ENCODE data around the gene ZXDC.

ZXDC gene

GRCh38 chr3:126414406-126414805 is 61.3 kb downstream of the ZXDC start:
- H3K27ac Mint-ChIP-seq = no peak overlapping the region
- TF ChIP-seq, protein P1, sequence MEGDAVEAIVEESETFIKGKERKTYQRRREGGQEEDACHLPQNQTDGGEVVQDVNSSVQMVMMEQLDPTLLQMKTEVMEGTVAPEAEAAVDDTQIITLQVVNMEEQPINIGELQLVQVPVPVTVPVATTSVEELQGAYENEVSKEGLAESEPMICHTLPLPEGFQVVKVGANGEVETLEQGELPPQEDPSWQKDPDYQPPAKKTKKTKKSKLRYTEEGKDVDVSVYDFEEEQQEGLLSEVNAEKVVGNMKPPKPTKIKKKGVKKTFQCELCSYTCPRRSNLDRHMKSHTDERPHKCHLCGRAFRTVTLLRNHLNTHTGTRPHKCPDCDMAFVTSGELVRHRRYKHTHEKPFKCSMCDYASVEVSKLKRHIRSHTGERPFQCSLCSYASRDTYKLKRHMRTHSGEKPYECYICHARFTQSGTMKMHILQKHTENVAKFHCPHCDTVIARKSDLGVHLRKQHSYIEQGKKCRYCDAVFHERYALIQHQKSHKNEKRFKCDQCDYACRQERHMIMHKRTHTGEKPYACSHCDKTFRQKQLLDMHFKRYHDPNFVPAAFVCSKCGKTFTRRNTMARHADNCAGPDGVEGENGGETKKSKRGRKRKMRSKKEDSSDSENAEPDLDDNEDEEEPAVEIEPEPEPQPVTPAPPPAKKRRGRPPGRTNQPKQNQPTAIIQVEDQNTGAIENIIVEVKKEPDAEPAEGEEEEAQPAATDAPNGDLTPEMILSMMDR (IDR thresholded peaks at IDR 0.05; ENCODE audit: unreplicated experiment in 3 of 3) = no peak
- H3K4me3 Mint-ChIP-seq = no peak overlapping the region
- peaks cover 16% of the 10 kb centered on the region for H3K27me3 Mint-ChIP-seq (ENCODE audit: low read depth)
- no peaks in the 10 kb centered on the region for H3K9me3 Mint-ChIP-seq
- no peaks in the 10 kb centered on the region for H3K36me3 Mint-ChIP-seq (ENCODE audit: low read depth)
- H3K4me1 Mint-ChIP-seq = peaks cover 6% of the 10 kb centered on the region

- Mint-ChIP-seq H3K9me3 (no peaks in the 10 kb centered on the region), H3K4me1 (peaks cover 6% of the 10 kb centered on the region), H3K27ac (no peak overlapping the region), H3K36me3 (ENCODE audit: low read depth) (no peaks in the 10 kb centered on the region), H3K4me3 (no peak overlapping the region), H3K27me3 (ENCODE audit: low read depth) (peaks cover 16% of the 10 kb centered on the region)
- TF ChIP-seq, protein P1 (IDR thresholded peaks at IDR 0.05; ENCODE audit: unreplicated experiment in 3 of 3) = no peak
Measured at GRCh38 chr3:126413693-126414080, 62.0 kb downstream of the ZXDC start.

- H3K9me3 Mint-ChIP-seq = no peaks in the 10 kb centered on the region
- peaks cover 16% of the 10 kb centered on the region for H3K27me3 Mint-ChIP-seq (ENCODE audit: low read depth)
- H3K36me3 Mint-ChIP-seq (ENCODE audit: low read depth) = no peaks in the 10 kb centered on the region
- TF ChIP-seq, protein P1 (IDR thresholded peaks at IDR 0.05; ENCODE audit: unreplicated experiment in 3 of 3) = no peak
- no peak overlapping the region for H3K27ac Mint-ChIP-seq
- H3K4me1 Mint-ChIP-seq = peaks cover 6% of the 10 kb centered on the region
- H3K4me3 Mint-ChIP-seq = no peak overlapping the region
Measured at GRCh38 chr3:126412841-126413692, 62.6 kb downstream of the ZXDC start.

GRCh38 chr3:126408099-126408498 is 67.6 kb downstream of the ZXDC start:
- TF ChIP-seq, protein P1 (IDR thresholded peaks at IDR 0.05; ENCODE audit: unreplicated experiment in 3 of 3) = no peak
- Mint-ChIP-seq H3K9me3 (no peaks in the 10 kb centered on the region), H3K27me3 (ENCODE audit: low read depth) (peaks cover 16% of the 10 kb centered on the region), H3K4me1 (no peaks in the 10 kb centered on the region), H3K27ac (no peak overlapping the region), H3K36me3 (ENCODE audit: low read depth) (no peaks in the 10 kb centered on the region), H3K4me3 (no peak overlapping the region)

DNA sequence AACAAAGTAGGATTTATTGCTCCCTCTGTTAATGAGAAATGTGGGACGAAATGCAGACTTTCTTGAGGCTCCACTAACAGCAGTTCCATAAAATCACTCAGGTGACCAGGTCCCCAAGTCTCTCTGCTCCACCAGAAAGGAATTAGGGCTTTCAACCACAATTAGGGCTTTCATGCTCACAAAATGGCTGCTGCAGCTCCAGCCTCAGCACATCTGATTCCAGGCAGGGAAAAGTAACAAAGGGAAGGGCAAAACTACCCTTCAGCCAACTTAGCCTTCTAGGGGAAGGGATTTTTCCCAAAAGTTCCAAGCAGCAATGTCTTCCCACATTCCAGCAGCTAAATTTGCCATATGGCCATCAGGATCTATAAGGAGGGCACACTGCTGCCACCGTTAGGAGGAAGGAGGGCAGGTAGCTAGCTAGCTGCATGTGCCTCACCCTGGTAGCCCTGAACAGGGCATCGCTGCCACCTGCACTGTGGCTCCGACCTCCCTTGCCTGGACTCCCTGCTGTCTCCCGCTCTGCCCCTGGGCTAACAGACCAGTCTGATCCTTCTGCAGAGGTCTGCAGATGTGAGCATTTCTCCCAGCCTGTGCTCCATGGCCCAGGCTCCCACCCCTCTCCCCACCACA is 68.2 kb downstream of the ZXDC start:
- Mint-ChIP-seq H3K9me3 (no peaks in the 10 kb centered on the region), H3K4me1 (no peaks in the 10 kb centered on the region), H3K36me3 (ENCODE audit: low read depth) (no peaks in the 10 kb centered on the region), H3K4me3 (no peak overlapping the region), H3K27ac (no peak overlapping the region), H3K27me3 (ENCODE audit: low read depth) (peaks cover 17% of the 10 kb centered on the region)
- TF ChIP-seq, protein P1 (IDR thresholded peaks at IDR 0.05; ENCODE audit: unreplicated experiment in 3 of 3) = no peak

Data from nephron (organoid).